Neural crest cell (in vitro differentiated cells): ENCODE results near the gene PF4V1. TPM values are rescaled to one million over a fixed set of nuclear protein-coding genes. Genes with fewer than 3 reads are reported as not detected.
"Not testable (repeated sequence)": the region's sequence is repeated elsewhere in the genome, so short reads cannot be mapped to it uniquely, and the experiment has no call there.

Experiments used
- DNase-seq: peaks from one replicate; pipeline ENCODE4 v3.0.0; 2021; ENCODE audit warnings: low read depth, mixed read lengths, low spot score
- H3K27ac Mint-ChIP-seq: one replicate; pipeline ENCODE4 v1.8.0; 2021; ENCODE audit warnings: mild to moderate bottlenecking, mixed read lengths; ENCODE audit not compliant: unreplicated experiment
- H3K27me3 Mint-ChIP-seq: 2 replicates; pipeline ENCODE4 v1.8.0; 2021; ENCODE audit warnings: low read depth, mild to moderate bottlenecking, mixed read lengths
- H3K36me3 Mint-ChIP-seq: 2 replicates; pipeline ENCODE4 v1.8.0; 2021; ENCODE audit warnings: low read depth, mild to moderate bottlenecking, mixed read lengths
- H3K4me1 Mint-ChIP-seq: 2 replicates; pipeline ENCODE4 v1.8.0; 2021; ENCODE audit warnings: mixed read lengths
- H3K4me3 Mint-ChIP-seq: one replicate; pipeline ENCODE4 v1.8.0; 2021; ENCODE audit warnings: mild to moderate bottlenecking, mixed read lengths
- H3K9me3 Mint-ChIP-seq: 2 replicates; pipeline ENCODE4 v1.8.0; 2021; ENCODE audit warnings: mixed read lengths
- total RNA-seq: library from RNA; stranded (reverse); gene quantifications from 2 replicates; pipeline ENCODE4 v1.2.1, GENCODE V29; 2021
- TF ChIP-seq, protein P1 (sequence below): fragments of 200-600 bp; sonication (generic); conservative IDR thresholded peaks from 2 replicates; pipeline ENCODE4 v1.5.0; 2021; ENCODE audit warnings: antibody characterized with exemption, mild to moderate bottlenecking

PF4V1 gene
- total RNA-seq, 1 donor from 2014 or later, result not detected

- Mint-ChIP-seq H3K27me3 (no peaks in the 10 kb centered on the region), H3K36me3 (no peaks in the 10 kb centered on the region), H3K4me1 (no peaks in the 10 kb centered on the region), H3K4me3 (no peak overlapping the region), H3K9me3 (no peaks in the 10 kb centered on the region), H3K27ac (no peak overlapping the region)
- TF ChIP-seq, protein P1, sequence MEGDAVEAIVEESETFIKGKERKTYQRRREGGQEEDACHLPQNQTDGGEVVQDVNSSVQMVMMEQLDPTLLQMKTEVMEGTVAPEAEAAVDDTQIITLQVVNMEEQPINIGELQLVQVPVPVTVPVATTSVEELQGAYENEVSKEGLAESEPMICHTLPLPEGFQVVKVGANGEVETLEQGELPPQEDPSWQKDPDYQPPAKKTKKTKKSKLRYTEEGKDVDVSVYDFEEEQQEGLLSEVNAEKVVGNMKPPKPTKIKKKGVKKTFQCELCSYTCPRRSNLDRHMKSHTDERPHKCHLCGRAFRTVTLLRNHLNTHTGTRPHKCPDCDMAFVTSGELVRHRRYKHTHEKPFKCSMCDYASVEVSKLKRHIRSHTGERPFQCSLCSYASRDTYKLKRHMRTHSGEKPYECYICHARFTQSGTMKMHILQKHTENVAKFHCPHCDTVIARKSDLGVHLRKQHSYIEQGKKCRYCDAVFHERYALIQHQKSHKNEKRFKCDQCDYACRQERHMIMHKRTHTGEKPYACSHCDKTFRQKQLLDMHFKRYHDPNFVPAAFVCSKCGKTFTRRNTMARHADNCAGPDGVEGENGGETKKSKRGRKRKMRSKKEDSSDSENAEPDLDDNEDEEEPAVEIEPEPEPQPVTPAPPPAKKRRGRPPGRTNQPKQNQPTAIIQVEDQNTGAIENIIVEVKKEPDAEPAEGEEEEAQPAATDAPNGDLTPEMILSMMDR, result no peak
- DNase-seq, result no peak
Observed at GRCh38 chr4:73892966-73893365, 39.9 kb downstream of the PF4V1 start.

DNA sequence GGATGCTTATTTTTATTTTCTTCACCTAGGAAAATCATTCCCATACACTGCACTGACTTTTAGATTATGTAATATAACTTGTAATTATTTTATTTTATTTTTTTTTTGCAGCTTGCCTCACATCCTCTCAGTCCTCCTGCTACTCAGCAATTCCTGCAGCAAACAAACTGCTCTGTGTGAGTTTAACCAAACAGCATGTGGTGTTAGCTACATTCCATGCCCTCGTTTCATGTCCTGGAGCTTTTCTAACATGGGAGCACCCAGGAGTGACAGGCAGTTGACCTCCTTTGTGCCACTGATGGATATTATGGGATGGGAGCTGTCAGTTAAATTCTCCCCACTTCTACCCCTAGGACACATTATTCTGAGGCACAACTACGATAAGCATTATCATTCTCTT lies 40.9 kb downstream of the PF4V1 start:
- no peaks in the 10 kb centered on the region for H3K27me3 Mint-ChIP-seq
- H3K4me1 Mint-ChIP-seq, result no peaks in the 10 kb centered on the region
- no peaks in the 10 kb centered on the region for H3K36me3 Mint-ChIP-seq
- TF ChIP-seq, protein P1, result no peak
- H3K4me3 Mint-ChIP-seq, result no peak overlapping the region
- H3K9me3 Mint-ChIP-seq, result no peaks in the 10 kb centered on the region
- no peak overlapping the region for H3K27ac Mint-ChIP-seq
- no peak for DNase-seq

- no peak overlapping the region for H3K27ac Mint-ChIP-seq
- DNase-seq, result no peak
Observed at GRCh38 chr4:73895201-73896175, 42.4 kb downstream of the PF4V1 start.

DNA sequence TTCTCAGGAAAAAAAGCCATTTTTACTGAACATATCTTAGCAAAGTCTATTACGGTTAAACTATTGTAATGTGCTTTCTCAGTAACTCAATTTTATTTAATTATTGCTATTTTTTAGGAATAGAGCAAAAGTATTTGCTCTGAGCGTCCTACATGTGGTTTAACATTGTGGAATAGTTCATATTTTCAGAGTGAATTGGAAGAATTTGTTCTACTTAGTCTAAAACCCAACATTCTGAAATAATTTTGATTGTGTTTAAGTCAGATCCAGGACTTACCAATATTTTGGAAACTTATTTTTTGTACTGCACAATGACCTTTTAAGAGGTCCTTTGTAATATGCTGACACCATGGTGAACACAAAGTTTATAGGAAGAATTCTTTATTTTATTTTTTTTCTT lies 43.3 kb downstream of the PF4V1 start:
- Mint-ChIP-seq H3K9me3 (no peaks in the 10 kb centered on the region), H3K27me3 (no peaks in the 10 kb centered on the region), H3K27ac (no peak overlapping the region), H3K36me3 (no peaks in the 10 kb centered on the region), H3K4me3 (no peak overlapping the region), H3K4me1 (no peaks in the 10 kb centered on the region)
- TF ChIP-seq, protein P1, result no peak
- no peak for DNase-seq

More at GRCh38 chr4:73895201-73896175, 42.4 kb downstream of the PF4V1 start:
- H3K9me3 Mint-ChIP-seq, result no peaks in the 10 kb centered on the region
- H3K36me3 Mint-ChIP-seq, result no peaks in the 10 kb centered on the region
- H3K4me3 Mint-ChIP-seq, result no peak overlapping the region
- no peaks in the 10 kb centered on the region for H3K4me1 Mint-ChIP-seq
- TF ChIP-seq, protein P1, result no peak
- H3K27me3 Mint-ChIP-seq, result no peaks in the 10 kb centered on the region

- H3K27me3 Mint-ChIP-seq, result no peaks in the 10 kb centered on the region
- TF ChIP-seq, protein P1, result no peak
- no peak overlapping the region for H3K27ac Mint-ChIP-seq
- H3K36me3 Mint-ChIP-seq, result no peaks in the 10 kb centered on the region
- no peaks in the 10 kb centered on the region for H3K9me3 Mint-ChIP-seq
- H3K4me1 Mint-ChIP-seq, result no peaks in the 10 kb centered on the region
- H3K4me3 Mint-ChIP-seq, result no peak overlapping the region
- DNase-seq, result no peak
Observed at GRCh38 chr4:73897380-73898136, 44.5 kb downstream of the PF4V1 start.

GRCh38 chr4:73899338-73899737 lies 46.2 kb downstream of the PF4V1 start:
- not testable (repeated sequence) for H3K27ac Mint-ChIP-seq, H3K4me3 Mint-ChIP-seq, H3K36me3 Mint-ChIP-seq, DNase-seq, H3K9me3 Mint-ChIP-seq, H3K4me1 Mint-ChIP-seq, H3K27me3 Mint-ChIP-seq
